A172 (cell line): ENCODE data around the gene FAM50B. TPM values are rescaled to one million over a fixed set of nuclear protein-coding genes. Genes with fewer than 3 reads are reported as not detected.

Experiments used
- DNase-seq: peaks from one replicate; pipeline ENCODE4 v3.0.0-alpha.2; 2015; ENCODE audit warnings: low spot score
- total RNA-seq: library from RNA; depleted of rRNA; stranded (reverse); fragments of >200 nt; shearing (Covaris generic); gene quantifications from 2 replicates; pipeline ENCODE4 v1.2.3, GENCODE V29; 2014; rRNA removed

Gene FAM50B
- total RNA-seq = 5.0 and 5.8 TPM in 2 replicates

- peak; percentile 60 for DNase-seq
Observed at GRCh38 chr6:3848925-3849605, at the start of gene FAM50B. Gene FAM50B, plus strand, starts transcription at chr6:3849373. Its CDS starts 439 bp downstream, at chr6:3849812.

DNA sequence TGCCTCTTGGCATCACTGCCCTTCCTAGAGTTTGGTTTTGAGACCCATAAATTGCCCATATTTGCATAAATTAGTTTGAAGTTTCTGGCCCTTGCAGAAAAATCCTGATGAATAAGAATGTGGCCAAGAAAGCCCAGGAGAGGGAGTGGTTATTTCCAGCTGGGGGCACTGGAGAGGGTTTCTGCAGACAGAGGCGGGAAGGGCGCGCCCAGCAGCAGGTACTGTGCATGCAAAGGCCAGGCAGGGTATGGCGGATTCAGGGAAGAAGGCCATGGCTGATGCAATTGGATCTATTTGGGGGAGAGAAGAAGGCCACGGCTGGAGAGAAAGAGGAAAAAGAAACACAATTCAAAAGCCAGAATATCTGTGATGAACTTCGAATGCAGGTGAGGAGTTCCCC, 49.5 kb upstream of the FAM50B start:
- DNase-seq = no peak

DNA sequence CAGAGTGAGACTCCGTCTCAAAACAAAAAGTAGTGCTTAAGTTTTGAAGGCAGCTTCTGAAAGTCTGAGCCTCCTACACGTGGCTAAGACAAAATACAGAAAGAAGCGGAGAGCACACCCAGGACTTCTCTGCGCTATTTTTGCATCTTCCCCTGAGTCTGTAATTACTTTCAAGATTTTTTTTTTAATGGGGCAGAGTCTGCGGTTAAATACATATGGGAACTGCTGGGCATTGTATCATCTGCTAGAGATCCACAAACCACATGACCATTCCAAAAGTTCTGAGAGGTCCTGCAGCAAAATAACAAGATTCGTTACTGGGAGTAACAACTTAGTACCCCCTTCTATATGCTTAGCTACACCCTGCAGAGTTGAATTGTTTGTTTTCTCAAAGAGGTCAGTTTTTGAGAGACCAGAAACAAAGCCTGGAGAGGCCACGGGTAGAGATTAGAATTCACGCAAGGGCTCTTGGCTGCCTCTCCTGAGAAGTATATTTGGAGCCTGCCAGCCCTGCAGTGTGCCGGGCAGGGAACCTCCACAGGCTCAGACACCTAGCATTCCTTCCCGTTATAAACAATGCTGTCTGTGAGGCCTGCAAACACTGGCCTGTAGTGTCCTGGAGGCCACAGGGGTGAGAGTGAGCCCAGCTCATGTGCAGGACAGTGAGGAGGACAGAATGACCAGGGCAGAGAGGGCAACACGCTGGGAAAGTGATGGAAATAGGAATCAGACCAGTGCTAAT, 48.2 kb upstream of the FAM50B start:
- no peak for DNase-seq

DNA sequence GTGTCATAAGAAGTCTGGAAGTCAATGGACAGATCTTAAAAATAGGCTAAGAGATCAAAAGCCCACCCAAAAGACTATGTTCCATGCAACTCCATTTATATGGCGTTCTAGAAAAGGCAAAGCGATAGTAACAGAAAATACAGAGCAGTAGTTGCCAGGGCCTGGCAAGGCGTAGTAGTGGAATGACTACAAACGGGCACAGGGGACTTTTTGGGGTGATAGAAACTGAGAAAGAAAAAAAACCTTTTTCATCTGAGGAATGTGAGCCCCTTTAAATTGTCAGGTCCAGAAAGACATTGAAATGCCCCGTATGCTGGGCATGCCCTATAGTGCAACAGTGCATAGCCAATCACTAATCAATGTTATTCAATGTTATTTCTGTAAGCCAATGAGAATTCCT, 47.2 kb upstream of the FAM50B start:
- no peak for DNase-seq

DNA sequence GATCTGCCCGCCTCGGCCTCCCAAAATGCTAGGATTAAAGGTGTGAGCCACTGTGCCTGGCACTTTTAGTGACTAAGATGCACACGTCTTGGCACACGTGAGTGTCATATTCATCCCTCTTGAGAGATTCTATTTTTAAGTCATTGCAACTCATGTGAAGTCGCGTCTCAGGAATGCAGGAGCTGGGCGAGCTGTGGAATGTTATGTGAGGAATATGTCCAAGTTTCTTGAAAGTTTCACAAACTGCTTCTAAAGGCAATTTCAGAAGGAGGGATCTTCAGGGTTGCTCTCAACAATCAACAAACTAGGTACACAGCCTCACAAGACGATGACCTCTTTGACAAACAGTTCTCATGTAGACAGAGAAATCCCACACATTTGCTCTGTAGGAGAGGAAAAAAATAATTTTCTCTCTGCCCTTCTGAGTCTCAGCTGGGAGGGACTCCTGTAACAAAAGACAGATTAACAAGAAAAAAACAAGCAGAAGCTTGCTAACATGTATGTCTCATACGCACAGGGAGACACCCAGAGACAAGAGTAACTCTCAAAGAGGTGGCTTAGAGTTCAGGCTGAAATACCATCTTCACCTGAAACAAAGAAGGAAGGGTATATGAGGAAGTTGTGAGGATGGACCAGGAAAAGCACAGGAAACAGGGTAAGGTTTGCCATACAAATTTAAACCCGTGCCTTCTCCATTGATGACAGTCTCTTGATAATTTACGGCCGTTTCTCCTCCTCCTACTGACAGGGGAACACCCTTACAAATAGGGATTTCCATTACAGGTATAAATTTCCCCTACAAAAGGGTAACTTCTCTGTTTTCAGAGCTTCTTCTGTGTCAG, 45.3 kb upstream of the FAM50B start:
- peak; percentile 96 for DNase-seq

DNA sequence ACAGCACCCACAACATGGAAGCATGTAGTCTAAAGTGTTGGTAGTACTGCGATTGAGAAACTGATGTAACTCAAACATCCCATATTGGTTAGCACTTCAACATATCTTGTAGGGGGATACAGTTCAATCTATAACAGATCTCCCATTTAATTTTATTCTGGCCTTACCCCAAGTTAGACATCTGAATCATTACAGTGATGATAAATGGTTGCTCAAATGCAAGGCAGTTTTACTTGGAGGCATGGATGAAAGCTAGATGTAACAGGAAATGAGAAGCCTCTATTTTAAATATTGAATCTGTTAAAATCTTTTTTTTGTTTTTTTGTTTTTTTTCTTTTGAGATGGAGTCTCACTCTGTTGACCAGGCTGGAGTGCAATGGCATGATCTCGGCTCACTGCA, 44.2 kb upstream of the FAM50B start:
- no peak for DNase-seq

GRCh38 chr6:3805448-3806123, 43.6 kb upstream of the FAM50B start:
- peak; percentile 61 for DNase-seq

- no peak for DNase-seq
Observed at GRCh38 chr6:3806169-3806922, 42.8 kb upstream of the FAM50B start.

- peak; percentile 36 for DNase-seq
Observed at GRCh38 chr6:3808199-3808598, 41.0 kb upstream of the FAM50B start.

- DNase-seq = peak; percentile 97
Observed at GRCh38 chr6:3808759-3809514, 40.2 kb upstream of the FAM50B start.

GRCh38 chr6:3809515-3809891, 39.7 kb upstream of the FAM50B start:
- no peak for DNase-seq

- DNase-seq = no peak
Observed at GRCh38 chr6:3809982-3810381, 39.2 kb upstream of the FAM50B start.

DNA sequence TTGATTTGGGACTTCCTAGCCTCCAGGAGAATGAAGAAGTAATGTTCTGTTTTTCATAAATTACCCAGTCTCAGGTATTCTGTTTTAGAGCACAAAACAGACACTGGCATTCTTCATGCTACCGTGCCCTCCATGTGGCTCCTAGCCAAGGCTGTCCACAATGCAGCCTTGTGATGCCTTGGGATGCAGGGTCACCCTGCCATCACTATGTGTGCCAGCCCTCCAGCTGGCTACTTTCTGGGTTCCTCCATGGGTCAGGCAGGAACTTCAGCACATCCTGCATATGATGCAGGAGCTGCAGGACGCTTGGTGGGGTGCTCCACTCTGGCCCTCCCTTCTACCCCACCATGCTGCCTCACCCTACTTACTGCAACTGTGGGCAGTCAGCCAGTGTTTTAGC, 38.0 kb upstream of the FAM50B start:
- no peak for DNase-seq

- DNase-seq = no peak
Observed at GRCh38 chr6:3812596-3812995, 36.6 kb upstream of the FAM50B start.

- DNase-seq = peak; percentile 86
Observed at GRCh38 chr6:3813150-3813780, 35.9 kb upstream of the FAM50B start.

GRCh38 chr6:3813918-3814317, 35.3 kb upstream of the FAM50B start:
- no peak for DNase-seq

DNA sequence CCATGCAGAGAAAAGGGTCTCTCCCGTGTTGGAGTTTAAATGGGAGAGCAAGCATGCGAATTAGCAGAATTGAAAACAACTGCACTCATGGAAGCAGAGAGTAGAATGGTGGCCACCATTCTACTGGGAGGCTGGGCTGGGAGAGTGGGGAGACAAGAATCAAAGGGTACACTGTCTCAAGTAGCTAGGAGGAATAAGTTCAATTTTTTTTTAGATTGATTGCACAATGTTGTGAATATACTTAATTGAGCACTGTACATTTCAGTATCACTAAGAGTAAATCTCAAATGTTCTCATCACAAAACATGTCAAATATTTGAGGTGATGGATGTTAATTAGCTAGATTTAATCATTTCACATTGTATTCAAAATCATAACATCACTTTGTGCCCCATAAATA, 34.6 kb upstream of the FAM50B start:
- DNase-seq = no peak

- DNase-seq = no peak
Observed at GRCh38 chr6:3816251-3816650, 32.9 kb upstream of the FAM50B start.

DNA sequence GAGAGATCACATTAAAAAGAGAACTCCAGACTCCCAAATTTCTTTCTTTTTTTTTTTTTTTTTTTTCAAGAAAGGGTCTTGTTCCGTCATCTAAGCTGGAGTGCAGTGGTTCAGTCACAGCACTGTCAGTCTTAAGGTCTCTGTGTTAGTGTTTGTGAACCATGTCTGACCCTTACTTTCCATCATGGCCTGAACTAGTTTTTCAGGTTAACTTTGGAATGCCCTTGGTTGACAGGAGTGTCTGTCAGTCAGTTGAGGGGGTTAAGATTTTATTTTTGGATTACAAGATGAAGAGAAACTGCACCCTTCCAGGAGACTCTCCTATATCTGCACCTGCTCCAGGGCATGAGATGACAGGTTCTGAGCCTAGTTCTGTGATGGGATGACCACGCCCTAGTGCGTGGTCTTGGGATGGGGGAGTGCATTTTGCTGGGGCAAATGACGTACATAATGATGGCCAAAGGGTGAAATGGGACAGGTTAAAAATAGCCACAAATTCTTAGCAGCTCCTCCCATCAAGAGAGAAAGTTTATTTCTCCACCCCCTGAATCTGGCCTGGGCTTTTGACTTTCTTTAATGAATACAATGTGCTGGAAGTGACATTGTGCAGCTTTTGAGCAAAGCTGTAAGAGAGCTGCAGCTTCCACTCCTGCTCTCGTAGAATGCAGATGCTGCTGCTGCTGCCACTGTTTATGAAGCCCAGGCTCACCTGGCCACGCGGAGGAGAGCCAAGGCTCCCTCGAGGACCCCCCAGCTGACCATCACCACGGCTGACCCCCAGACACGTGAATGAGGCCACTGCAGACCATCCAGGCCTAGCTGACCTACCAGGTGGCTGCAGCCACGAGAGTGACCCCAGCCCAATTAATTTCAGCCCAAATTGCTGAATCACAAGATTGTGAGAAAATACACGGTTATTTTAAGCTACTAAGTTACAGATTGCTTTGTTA, 29.7 kb upstream of the FAM50B start:
- no peak for DNase-seq
